HG02623 (cell line): ENCODE data around the gene LCE1D.

Source experiments
- ATAC-seq: cut with Tn5 transposase; IDR thresholded peaks from one replicate; pipeline ENCODE4 v1.9.1; 2021; ENCODE audit warnings: moderate library complexity; ENCODE audit not compliant: unreplicated experiment

LCE1D gene

DNA sequence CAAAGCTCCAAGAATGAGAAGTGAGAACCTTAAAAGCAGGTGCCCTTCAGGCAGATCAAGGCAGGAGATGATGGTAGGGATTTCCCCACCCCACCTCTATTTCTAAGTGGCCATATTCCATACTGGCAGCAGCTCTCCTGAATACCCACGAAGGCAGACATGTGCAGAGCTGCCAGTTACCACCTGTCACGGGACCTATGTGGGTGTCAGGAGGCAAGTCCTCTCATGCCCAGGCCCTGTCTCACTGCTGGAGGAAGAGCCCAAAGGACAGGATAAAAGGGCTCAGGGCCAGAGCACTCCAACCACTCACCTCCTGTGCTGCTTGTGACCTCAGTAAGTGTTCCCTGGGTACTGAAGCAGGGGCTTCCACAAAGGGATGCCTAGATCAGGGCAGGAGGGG lies 14.5 kb downstream of the LCE1D start:
- ATAC-seq = no peak

DNA sequence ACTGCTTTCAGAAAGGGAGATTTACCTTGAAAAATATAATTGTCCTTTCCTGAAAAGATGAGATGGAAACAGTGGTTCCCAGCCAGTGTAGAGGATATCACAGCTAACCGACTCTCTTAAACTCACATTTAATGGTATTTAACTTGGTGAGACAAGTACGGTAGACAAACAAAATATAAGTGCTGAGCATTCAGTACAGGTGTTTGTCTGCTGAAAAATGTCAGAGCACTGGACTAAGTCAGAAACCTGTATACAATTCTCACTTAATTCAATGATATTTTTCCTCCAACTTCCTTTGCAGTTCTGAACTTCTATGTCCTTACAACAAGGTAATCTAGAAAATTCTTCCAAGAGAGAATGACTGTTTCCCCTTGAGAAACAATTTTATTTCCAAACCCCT lies 15.2 kb downstream of the LCE1D start, which contains the start of gene LCE1B:
LCE1B (plus strand) TSS at position 301 of the 400 bp plus-strand sequence. CDS start 476 bp downstream, outside the sequence.
- no peak for ATAC-seq

DNA sequence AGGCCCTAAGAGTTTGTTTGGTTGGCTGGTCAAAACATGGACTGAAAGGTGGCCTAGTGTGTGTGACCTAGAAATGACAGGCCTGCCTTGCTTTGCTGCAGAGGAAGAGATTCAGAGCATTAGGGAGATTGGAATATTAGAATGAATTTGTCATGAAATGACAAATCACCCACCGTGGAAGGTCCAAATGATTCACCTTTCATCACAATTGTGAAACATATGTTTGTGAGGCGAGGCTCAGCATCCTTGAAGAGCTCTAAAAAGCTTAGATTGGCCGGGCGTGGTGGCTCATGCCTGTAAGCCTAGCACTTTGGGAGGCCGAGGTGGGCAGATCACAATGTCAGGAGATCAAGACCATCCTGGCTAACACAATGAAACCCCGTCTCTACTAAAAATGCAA lies 20.8 kb downstream of the LCE1D start:
- no peak for ATAC-seq

DNA sequence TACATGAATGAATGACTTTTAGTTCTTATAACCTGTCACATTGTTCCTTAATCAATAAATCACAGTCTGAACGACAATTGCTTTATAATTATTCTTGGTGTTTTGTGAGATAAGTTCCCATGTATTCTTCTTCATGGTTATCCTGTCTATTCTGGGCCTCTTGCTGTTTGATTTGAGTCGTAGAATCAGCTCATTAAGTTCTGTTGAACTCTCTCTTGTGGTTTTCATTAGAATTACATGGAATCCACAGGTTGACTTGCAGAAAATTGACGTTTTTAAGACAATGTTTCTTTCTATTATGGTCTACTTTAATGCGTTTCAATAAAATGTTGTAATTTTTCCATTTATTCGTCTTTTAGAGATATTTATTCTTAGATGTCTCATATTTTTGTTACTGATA lies 26.8 kb downstream of the LCE1D start:
- no peak for ATAC-seq

DNA sequence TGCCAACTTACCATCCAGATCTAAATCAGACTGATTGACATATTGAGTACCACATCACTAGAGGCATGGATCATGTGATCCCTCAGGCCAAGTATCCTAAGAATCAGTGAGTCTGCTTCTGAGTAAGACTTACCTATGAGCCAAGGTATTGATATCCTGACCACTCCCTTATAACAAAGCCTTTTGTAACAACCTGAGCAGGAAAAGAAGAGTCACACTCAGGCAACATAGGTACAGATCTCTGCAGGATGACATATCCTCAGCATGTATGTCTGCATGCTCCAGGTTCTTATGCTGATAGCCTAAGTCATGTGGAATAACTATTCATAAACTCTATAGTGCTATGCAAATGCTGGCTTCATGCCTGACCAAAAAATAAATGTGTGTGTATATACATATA lies 28.4 kb downstream of the LCE1D start:
- no peak for ATAC-seq

DNA sequence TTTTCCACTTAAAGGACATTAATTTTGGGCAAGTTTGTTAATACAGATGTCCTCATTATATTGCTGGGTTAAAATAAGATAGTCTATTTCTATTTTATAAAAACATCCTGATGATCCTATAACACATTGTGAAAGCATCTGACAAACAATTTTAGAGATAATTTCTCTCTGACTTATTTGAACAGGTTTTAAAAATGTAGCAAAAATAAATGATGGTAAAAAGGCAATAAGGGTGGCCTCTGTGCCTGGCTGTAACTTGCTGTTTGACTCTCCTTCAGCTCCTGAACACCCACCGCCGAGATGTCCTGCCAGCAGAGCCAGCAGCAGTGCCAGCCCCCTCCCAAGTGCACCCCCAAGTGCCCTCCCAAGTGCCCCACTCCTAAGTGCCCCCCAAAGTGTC lies 30.7 kb downstream of the LCE1D start, which contains the start of gene LCE1A:
LCE1A (plus strand) TSS at position 301 of the 400 bp plus-strand sequence; CDS start at position 301, 0 bp downstream.
- no peak for ATAC-seq

DNA sequence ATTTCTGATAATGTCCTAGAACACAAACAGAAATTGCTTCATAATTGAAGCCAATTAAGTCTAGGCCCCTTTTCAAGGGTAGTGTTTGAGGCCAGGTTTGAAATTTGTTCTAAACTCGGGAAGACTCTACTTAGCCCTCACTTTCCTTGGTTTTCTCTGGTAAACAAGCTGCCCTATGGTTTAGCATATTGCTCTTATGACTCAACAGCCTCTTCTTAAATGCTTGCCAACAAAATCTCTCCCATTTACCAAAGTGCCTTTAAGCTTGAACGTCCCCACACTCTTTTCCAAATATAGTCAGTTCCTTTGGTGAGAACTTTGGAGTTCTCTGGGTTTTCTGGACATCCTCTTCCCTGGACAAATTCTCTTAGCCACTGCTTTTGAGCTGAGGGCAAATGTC lies 40.3 kb downstream of the LCE1D start:
- no peak for ATAC-seq

DNA sequence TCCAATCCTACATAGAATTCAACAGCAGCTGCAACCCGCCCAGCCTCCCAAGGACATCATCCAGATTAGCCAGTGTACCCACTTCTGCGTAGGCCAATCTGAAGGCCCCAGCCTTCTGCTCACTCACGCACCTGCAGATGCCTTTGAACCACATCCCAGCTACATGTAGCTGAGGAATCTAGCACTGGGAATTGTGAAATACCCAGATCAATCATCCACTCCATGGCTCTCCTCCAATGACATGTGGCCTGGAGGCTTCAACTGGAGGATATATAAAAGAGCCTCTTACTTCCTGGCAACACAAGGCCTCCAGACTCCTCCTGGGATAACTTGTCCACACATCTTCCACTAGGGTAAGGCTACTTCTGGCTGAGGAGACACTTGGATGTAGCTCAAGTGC lies 46.0 kb downstream of the LCE1D start, which contains the start of gene LCE6A:
LCE6A (plus strand) TSS at position 301 of the 400 bp plus-strand sequence. CDS start 665 bp downstream, outside the sequence.
- ATAC-seq = no peak
